HCT116 (cell line): Measurements from ENCODE around the gene AFF1.

Source experiments
- ELF1 ChIP-seq: IDR thresholded peaks from 2 replicates; pipeline ENCODE4 v1.6.1; 2012; ENCODE audit warnings: low read depth, borderline replicate concordance
- EZH2 ChIP-seq: fragments of 200-600 bp; sonication (generic); IDR thresholded peaks from 2 replicates; pipeline ENCODE4 v1.6.1; 2017; ENCODE audit warnings: antibody characterized with exemption, mixed run types
- MAX ChIP-seq: IDR thresholded peaks from 2 replicates; pipeline ENCODE4 v1.6.1; 2012
- POLR2A ChIP-seq: IDR thresholded peaks from 2 replicates; pipeline ENCODE4 v1.7.0; 2011; ENCODE audit warnings: borderline replicate concordance; ENCODE audit not compliant: insufficient read depth, insufficient read length; ENCODE audit errors: extremely low read depth
- POLR2AphosphoS5 ChIP-seq: IDR thresholded peaks from 2 replicates; pipeline ENCODE4 v1.6.1; 2011; ENCODE audit warnings: mild to moderate bottlenecking, low read depth, low read length, moderate library complexity
- REST ChIP-seq: IDR thresholded peaks from 2 replicates; pipeline ENCODE4 v1.6.1; 2012; ENCODE audit warnings: low read depth
- TCF7L2 ChIP-seq: IDR thresholded peaks from 2 replicates; pipeline ENCODE4 v1.7.0; 2011; ENCODE audit warnings: borderline replicate concordance, inconsistent platforms; ENCODE audit not compliant: insufficient read depth, insufficient read length; ENCODE audit errors: extremely low read depth
- TF ChIP-seq, protein P1 (sequence below), 3 experiments: fragments of 200-600 bp in 1 of 3; sonication (generic) in 1 of 3; IDR thresholded peaks in 2 of 3; conservative IDR thresholded peaks in 1 of 3; 2 replicates each; pipeline ENCODE4 v1.5.1; 2012 to 2017; ENCODE audit warnings: low read depth in 2 of 3, low read length in 2 of 3, antibody characterized with exemption in 1 of 3, borderline replicate concordance in 1 of 3, control low read depth in 1 of 3, mild to moderate bottlenecking in 1 of 3, mixed read lengths in 1 of 3, mixed run types in 1 of 3, moderate library complexity in 1 of 3; ENCODE audit not compliant: insufficient read depth in 1 of 3

DNA sequence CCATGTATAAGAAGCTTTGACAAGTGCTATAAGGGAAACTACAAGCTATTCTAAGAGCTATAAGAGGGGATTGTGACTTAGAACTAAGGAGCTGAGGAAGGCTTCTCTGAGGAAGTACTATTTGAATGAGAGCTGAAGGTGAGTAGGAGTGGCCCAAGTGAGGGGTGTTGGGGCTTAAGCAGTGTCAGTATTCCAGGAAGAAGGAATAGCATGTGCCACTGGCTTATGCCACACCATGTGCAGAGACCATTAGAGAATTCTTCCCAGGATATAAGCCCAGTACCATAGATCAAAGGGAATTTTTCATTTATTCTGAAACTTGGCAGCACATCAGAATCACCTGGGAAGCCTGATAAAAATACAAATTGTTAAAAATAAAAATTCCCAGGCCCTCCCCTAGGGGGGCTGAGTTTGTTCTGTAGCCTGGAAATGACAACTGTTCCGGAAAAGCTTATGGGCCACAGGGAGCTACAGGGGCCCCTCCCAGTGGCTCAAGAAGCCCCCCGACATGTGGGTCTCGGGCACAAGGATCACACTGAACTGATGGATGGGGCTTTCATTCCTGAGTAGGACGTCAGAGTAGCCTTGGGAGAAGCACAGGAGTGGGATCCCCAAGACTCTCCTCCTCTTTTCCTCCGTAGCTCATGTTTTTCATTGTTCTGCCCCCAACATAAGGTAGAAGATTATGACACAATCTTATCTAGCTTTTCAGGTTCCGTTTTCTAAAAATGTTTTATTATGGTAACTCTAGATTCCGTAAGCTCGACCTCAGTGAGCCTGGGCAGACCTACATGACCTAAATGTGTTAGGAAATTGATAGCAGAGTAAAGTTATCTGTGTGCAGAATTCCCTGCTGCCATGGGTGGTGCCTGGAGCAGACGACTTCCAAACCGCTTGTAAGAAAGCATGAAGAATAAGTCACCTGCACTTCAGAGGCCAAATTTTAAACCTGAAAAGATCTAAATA, 119.3 kb downstream of the AFF1 start:
- no peak for TF ChIP-seq POLR2AphosphoS5
- TF ChIP-seq, protein P1, sequence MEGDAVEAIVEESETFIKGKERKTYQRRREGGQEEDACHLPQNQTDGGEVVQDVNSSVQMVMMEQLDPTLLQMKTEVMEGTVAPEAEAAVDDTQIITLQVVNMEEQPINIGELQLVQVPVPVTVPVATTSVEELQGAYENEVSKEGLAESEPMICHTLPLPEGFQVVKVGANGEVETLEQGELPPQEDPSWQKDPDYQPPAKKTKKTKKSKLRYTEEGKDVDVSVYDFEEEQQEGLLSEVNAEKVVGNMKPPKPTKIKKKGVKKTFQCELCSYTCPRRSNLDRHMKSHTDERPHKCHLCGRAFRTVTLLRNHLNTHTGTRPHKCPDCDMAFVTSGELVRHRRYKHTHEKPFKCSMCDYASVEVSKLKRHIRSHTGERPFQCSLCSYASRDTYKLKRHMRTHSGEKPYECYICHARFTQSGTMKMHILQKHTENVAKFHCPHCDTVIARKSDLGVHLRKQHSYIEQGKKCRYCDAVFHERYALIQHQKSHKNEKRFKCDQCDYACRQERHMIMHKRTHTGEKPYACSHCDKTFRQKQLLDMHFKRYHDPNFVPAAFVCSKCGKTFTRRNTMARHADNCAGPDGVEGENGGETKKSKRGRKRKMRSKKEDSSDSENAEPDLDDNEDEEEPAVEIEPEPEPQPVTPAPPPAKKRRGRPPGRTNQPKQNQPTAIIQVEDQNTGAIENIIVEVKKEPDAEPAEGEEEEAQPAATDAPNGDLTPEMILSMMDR (IDR thresholded peaks at IDR 0.05 in 2 of 3, conservative IDR thresholded peaks at IDR 0.05 in 1 of 3; ENCODE audit: borderline replicate concordance in 1 of 3, insufficient read depth in 1 of 3, low read depth in 2 of 3, low read length in 2 of 3), result no peak; a peak in 1 of 6 replicates
- TF ChIP-seq EZH2, result no peak
- TF ChIP-seq POLR2A, result no peak
- TF ChIP-seq REST, result no peak
- no peak for TF ChIP-seq ELF1
- no peak for TF ChIP-seq MAX
- TF ChIP-seq TCF7L2, result no peak
